DMS53 treated with DMSO at 0.1 percent for 48 hours (cell line): ENCODE measurements around the gene GPBAR1.
"Not testable (repeated sequence)": the region's sequence is repeated elsewhere in the genome, so short reads cannot be mapped to it uniquely, and the experiment has no call there.

Source experiments
- DNase-seq: peaks from one replicate; lab custom pipeline; 2025; ENCODE audit not compliant: unreplicated experiment; lab: John Stamatoyannopoulos, UW

Gene GPBAR1

GRCh38 chr2:218266316-218266979, 5.6 kb downstream of the GPBAR1 start:
- DNase-seq, result no peak

GRCh38 chr2:218267259-218267658, 6.4 kb downstream of the GPBAR1 start:
- no peak for DNase-seq

DNA sequence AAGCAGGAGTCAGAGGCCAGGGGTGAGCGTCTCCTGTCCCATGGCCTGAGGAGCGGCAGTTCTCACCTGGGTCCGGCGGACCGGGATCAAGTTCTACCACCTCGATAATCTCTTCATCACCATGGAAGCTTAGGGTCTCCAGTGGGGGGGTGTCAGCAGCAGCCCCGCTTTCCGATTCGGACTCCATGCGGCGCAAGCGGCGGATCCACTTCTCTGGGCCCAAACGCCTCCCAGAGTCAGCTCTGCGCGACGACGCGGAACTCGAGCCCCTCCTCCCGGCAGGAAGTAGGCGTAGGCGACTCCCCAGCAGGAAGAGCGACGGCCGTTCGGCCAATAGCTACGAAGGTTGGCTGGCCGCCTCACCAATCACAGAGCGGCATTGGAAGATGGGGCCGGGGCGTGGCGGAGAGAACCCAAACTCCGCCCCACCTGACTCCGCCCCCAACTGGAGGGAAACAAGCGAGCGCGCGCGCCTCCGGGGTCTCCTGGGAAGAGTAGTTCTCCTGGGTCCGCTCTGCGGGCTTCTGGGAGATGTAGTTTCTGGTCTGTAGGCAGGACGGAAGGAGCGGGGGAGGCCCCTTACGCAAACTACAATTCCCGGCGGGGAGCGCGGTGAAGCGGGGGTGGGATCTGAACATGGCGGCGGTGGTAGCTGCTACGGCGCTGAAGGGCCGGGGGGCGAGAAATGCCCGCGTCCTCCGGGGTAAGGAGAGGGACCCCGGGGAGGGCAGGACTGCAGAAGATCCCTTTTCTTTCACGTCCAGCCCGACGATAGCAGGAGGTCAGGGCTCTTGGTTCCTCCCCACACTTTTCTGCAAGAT, 9.3 kb downstream of the GPBAR1 start, which contains the start of the genes AAMP and PNKD:
AAMP (minus strand) TSS at position 238 of the 821 bp plus-strand sequence; CDS start at position 187, 51 bp downstream.
PNKD (plus strand) TSS at position 620 of the 821 bp plus-strand sequence; CDS start at position 637, 17 bp downstream.
- peak; percentile 95 for DNase-seq

- DNase-seq, result no peak
Observed at GRCh38 chr2:218270721-218271486, 10.1 kb downstream of the GPBAR1 start.

- no peak for DNase-seq
Observed at GRCh38 chr2:218271487-218271797, 10.6 kb downstream of the GPBAR1 start.

- DNase-seq, result no peak
Observed at GRCh38 chr2:218271865-218272530, 11.2 kb downstream of the GPBAR1 start.

GRCh38 chr2:218272531-218273212, 11.9 kb downstream of the GPBAR1 start:
- peak; percentile 30 for DNase-seq

DNA sequence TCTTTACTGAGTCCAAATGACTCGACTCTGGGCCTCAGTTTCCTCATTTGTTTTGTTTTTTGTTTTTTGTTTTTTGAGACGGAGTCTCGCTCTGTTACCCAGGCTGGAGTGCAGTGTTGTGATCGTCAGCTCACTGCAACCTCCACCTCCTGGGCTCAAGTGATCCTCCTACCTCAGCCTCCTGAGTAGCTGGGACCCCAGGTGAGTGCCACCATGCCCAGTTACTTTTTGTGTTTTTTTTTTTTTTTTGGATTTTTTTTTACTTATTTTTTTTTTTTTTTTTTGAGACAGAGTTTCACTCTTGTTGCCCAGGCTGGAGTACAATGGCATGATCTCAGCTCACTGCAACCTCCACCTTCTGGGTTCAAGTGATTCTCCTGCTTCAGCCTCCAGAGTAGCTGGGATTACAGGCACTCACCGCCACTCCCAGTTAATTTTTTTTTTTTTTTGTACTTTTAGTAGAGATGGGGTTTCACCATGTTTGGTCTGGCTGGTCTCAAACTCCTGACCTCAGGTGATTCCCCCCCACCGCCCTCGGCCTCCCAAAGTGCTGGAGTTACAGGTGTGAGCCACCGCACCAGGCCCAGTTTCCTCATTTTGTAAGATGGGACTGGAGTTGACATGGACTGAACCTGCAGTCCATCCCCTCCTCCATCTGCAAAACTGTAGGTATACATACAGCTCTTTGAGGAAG, 12.5 kb downstream of the GPBAR1 start:
- DNase-seq, result not testable (repeated sequence)

- no peak for DNase-seq
Observed at GRCh38 chr2:218273908-218274249, 13.1 kb downstream of the GPBAR1 start.

GRCh38 chr2:218274586-218274985, 13.8 kb downstream of the GPBAR1 start:
- DNase-seq, result no peak

- no peak for DNase-seq
Observed at GRCh38 chr2:218275371-218276072, 14.7 kb downstream of the GPBAR1 start.

GRCh38 chr2:218276986-218277755, 16.4 kb downstream of the GPBAR1 start:
- DNase-seq, result no peak

DNA sequence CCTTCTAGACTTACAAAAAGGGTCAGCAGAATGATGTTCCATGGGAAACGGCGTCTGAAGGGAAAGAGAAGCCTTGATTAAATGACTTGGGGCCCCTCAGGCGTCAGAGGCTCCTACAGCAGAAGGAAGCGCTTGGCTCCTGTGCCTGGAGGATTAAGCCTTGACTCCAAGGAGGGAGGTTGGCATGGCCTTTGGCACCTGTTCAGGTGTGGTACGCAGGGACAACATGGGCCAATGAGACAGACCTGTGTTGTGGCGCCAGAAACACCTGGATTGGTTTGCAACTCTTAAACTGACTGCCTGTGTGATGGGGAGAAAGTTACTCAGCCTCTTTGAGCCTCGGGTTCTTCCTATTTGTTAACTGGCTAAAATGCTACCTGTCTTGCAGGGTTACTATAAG, 17.1 kb downstream of the GPBAR1 start:
- no peak for DNase-seq

DNA sequence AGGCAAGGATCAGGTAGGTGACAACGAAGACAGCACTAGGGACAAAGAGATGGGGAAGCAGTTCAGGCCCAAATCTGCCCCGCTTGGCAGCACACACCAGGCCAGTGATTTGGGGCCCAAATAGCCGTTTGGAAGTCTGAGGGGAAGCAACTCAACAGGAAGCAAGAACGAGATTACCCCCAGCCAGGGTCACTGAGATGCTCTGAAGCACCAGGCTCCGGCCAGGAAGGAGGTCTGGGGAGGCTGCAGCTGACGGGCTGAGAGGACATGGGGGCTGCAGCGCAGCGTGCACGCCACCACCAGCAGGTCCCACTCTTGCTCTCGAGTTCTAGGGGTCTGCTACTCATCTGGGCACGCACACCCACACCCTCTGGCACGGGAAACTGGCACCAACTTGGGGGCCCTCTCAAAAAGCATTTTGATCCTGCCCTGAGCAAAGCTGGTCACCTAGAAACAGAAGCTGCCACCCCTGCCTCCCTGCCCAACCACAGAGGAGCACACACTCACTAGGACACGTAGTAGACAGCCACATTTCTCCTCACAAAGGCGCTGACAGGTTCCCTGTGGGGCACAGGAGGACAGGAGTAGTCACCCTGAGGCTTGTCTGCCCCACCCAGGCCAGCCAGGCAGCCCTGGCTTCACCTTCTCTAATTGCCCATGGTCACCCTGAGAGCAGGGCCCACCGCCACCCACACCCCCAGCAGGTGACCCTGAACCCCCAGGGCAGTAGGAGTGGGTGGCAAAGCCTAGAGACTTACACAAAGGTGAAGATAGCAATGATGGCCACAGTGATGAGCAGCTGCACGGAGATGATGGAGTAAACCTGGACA, 17.9 kb downstream of the GPBAR1 start:
- no peak for DNase-seq

DNA sequence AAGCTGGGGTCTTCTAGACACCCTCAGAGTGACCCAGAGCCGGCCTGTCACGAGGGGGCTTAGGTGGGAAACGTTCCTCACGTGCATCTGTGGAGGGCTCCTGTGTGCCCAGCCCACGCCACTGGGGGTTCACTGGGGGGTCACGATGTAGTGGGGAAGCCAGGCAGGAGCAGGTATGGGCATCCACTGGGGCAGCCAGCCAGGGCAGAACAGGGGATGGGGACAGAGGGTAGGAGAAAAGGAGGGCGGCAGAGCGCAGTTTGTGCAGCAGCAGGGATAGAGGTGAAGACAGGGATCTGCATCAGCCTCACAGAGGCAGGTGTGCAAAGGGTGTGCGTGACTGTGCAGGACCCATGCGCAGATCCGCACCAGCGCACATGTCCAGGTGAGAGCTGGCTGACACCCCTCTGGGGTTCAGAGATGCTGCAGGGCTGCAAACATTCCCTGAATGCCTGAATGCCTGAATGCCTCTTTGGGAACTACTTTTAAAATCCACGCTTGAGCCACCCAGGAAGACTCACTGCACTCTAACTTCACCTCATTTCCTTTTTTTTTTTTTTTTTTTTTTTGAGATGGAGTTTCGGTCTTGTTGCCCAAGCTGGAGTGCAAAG, 19.6 kb downstream of the GPBAR1 start:
- DNase-seq, result no peak

DNA sequence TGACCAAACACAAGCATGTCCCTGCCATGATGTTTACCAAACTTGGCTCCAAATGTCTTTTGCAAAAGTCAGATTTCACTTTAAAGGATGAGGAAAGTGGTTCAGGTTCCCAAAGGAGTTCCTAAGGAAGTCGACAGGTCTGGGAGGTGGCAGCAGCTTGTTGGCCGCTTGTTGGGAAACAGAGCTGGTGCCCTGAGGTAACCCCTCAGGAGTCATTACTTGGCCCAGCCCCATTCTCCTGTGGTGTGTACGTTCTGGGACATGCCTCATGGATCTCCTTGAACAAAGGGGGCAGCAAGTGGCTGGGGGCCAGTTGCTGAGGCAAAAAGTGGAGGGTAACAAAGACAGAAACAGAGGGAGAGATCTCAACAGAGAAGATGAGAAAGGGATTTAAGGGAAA, 20.6 kb downstream of the GPBAR1 start:
- DNase-seq, result no peak
